HG03442 (cell line): Measurements from ENCODE around the gene TUBB6.

Experiments
- ATAC-seq: cut with Tn5 transposase; IDR thresholded peaks from one replicate; pipeline ENCODE4 v1.9.1; 2021; ENCODE audit warnings: mild to moderate bottlenecking, moderate library complexity; ENCODE audit not compliant: unreplicated experiment

Gene TUBB6

DNA sequence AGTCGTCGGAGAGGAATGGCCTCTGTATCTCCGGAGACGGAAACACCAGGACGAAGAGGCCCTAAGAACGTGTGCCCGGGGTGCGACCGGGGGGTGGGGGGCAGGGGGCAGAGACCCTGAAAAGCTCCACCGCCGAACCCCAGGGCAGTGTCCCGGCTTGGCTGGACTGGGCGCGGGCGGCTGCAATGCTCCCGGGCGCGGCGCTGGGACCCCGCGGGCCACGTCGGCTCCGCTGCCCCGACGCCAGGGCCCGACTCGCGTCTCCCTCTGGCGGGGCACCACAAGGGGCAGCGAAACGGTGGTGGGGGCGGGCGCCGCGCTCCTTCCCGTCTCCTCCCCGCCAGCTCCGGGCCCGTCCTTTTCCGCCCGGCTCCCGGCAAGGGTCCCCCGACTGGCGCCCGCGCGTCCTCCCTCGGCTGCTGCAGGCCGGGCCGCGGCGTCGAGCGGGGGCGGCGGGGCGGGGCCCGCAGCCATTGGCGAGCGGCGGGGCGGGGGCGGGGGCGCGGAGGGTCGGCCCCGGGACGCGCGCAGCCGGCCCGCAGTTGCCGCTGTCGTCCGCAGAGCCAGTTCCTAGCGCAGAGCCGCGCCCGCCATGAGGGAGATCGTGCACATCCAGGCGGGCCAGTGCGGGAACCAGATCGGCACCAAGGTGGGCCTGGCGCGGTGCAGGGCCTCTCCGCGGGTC, at the start of gene TUBB6:
TUBB6 (plus strand) TSS at position 541 of the 685 bp plus-strand sequence; CDS start at position 593, 52 bp downstream.
- ATAC-seq, result peak; percentile 53

DNA sequence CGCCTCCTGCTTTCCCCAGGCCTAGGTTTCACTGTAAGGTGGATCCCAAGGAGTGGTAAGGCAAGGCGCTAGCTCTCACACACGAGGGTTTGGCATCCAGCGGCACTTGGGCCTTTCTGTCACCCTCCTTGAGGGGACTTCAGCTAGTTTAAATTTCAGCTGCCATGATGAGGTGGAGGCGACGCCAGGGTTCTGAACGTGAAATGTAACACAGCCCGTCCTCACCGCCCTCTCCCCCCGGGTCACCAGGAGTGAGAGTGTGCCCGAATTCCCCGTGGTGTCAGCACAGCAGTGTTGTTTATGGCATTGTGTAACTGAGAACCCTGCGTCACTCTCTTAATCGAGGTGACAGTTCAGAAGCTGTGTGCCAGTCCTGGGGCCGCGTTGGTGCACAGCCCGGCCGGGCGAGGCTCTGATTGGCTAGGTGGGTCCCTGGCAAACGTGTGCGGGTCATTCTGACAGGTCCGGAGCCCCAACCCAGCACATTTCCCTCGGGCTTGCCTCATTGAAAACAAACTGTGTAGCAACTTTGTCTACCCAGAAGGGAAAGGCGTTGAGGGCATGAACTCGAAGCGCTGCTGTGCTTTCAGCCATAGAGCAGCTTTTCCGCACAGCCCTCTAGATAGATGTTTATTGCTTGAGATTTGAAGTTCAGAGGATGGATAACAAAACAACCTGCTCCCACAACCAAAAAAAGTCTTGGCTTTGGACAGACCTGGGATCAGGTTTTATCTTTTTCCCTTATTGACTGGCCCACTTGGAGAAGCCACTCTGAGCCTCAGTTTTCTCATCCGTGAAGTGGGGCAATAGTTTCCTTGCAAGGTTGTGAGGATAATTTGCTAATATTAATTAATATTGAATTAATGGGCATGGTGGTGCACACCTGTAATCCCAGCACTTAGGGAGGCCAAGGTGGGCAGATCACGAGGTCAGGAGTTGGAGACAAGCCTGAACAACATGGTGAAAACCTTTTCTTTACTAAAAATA, 49.0 kb upstream of the TUBB6 start:
- no peak for ATAC-seq

DNA sequence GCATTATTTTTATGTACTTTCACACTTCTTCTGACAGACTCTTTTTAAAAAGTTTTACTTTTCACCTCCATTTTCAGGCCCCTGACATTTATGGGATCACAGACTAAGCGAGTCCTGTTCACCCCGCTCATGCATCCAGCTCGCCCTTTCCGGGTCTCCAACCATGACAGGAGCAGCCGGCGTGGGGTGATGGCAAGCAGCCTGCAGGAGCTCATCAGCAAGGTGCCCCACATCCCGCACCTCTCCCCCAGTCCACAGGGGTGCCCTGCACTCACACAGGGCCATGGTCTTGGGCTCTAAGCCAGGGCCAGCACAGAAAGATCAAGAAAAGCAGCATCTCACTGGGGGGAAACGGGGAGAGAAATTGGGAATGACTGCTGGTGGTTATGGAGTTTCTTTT, 45.3 kb upstream of the TUBB6 start:
- no peak for ATAC-seq

DNA sequence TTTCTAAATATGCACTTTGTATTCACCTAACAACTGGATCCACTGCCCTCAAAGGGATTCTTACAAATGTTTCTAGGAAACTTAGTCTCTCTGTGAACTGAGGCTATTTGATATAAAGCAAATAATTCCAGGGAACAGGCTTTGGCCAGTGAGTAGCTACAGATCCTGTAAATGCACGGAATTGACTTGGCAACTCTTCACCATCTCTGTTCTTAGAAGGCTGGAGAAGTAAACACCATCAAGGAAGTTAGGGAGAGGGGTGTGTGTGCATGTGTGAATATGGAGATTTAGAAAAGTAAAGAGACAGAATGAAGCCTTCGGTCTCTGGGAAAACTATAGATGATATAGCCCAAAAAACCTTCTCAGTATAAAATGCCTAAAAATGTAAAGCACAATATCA, 43.2 kb upstream of the TUBB6 start:
- ATAC-seq, result no peak

DNA sequence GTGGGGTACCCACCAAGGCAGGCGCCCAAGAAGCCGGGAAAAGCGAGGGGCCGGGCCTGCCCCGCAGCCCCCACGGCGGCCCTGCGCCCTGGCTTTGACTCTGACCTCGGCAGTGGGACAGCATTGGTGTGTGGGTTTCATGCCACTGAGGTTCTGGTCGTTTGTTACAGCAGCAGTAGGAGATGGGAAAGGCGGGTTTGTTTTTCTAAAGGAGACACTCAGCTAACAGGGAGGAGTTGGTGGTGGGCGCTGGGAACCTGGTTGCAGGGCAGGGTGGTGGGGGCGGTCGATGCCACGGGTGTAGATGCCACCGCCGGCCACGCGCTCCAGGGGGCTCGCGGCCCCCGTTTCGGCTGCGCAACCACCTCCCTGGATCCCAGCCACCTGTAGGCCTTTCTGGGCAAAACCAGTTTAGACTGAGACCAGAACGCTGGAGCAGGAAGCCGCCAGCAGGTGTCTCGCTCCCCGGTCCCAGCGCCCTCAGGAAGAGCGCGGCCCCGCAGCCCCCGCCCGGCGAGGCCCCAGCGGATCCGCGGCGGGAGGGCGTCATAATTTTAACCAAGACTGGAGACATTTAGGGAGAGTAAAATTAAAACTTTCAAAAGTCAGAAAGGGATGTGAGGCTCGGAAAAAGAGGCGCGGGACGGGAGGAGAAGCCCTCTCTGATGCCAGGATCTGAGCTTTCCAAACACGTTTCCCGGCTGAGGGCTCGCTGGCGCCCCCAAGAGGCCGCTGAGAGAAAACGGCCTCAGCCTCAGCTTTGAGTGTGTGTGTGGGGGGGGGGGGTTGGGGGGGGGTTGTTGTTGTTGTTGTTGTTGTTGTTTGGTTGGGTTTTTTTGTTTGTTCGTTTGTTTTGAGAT, 36.4 kb upstream of the TUBB6 start:
- peak; percentile 78 for ATAC-seq

DNA sequence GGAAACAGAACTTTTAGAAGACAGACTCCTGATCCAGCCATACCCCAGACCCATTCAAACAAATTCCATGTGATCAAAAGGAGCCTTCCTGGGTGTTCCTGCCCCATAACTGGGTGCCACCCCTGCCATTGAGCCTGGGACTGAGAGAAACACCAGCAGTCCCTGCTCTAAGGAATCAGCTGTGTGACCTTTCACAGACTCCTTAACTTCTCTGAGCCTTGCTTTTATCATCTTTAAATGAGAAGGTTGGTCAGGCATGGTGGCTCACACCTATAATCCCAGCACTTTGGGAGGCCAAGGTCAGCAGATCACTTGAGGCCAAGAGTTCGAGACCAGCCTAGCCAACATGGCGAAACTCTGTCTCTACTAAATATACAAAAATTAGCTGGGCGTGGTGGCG, 33.2 kb upstream of the TUBB6 start:
- no peak for ATAC-seq

DNA sequence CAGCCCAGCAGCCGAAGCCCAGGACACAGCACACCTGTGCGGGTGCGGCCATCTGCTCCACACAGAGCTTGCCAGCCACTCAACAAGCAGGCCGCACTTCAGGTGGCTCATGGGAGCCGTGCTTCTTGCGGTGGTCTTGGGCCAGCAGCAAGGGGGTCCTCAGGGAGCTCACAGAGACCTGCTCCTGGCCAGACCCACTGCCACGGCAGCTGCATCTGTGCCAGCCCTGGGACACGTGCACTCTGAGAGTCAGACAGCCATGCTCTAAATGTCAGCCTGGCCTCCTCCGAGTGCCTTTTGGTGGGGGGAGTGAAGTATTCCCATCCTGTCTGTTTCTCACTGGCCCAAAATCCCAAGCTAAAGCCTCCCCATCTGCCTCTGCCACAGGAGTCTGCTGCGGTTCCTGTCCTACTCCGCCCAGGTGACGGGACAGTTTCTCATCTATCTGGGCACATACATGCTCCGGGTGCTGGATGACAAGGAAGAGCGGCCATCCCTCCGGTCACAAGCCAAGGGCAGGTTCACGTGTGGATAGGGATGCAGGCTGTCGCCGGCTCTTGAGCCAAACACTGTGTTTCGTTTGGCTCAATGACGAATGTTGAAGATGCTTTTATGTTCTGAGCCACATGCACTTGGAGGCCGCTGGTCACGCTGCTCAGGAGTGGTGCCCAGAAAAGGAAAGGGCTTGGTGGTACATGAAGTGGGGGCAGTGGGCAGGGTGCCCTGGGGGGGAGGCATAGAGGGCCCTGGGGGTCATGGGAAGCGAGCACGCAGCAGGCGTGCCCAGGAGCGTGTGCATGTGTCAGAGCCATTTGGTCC, 31.1 kb upstream of the TUBB6 start:
- ATAC-seq, result no peak

DNA sequence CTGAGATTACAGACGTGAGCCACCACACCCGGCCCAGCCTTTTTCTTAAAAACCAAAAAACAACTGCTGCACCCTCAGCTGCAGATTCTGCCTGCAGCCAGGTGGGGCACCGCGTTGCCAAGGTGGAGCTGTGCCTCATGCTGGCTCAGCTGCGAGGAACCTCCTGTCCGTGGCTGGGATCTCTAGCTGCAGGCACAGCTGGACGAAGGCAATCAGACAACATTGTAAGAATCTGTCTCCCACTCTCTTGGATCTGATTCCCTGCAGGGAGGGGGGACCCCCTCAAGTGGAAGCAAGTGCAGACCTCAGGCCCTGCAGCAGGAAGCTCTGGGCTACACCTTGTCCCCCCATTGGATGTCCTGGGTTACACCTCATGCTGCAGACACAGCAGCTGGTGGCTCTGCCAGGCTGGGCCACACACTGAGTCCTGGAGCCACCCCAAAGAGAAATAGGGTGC, 29.8 kb upstream of the TUBB6 start:
- no peak for ATAC-seq

DNA sequence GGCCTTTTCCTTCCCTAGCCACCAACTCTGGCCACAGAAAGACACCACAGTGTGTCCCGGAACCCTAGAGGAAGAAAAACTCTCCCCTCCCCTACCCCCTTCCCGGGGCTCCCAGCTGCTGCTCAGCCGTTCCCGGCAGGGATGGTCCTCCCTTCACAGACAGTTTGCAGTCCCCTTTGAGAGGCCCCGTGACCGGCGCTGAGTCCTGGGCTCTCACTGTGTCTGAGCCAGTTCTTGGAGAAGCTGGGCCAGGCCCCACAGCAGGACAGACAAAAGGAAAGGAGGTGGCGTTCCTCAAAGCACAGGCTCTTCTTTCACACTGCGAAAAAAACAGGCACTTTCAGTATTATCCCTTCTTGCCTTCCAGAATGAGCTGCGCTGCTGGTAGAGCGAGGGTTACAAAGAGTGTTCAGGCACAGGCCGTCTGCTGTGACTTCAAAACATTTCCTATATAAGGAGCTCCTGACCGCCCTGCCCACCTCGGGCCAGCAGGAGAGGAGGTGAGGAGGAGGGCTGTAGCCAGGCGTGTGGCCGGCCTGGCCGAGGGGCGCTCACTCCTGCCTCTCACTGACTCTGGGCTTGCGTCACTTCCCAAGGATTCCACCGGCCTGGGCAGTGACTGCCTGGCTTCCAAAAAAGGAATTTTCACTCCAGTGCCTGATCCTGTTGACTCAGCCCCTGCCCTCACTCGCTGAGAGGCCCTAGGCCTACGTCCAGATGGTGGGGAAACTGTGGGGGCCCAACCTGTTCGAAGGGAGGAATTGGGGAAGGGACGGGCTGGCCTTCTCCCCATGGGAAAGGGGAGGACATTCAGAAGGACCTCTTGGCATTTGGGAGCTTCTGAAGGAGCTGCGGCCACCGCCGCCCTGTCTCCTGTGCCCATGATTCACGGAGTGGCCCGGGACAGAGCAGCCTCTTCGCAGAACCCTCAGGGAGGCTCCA, 29.0 kb upstream of the TUBB6 start:
- no peak for ATAC-seq

DNA sequence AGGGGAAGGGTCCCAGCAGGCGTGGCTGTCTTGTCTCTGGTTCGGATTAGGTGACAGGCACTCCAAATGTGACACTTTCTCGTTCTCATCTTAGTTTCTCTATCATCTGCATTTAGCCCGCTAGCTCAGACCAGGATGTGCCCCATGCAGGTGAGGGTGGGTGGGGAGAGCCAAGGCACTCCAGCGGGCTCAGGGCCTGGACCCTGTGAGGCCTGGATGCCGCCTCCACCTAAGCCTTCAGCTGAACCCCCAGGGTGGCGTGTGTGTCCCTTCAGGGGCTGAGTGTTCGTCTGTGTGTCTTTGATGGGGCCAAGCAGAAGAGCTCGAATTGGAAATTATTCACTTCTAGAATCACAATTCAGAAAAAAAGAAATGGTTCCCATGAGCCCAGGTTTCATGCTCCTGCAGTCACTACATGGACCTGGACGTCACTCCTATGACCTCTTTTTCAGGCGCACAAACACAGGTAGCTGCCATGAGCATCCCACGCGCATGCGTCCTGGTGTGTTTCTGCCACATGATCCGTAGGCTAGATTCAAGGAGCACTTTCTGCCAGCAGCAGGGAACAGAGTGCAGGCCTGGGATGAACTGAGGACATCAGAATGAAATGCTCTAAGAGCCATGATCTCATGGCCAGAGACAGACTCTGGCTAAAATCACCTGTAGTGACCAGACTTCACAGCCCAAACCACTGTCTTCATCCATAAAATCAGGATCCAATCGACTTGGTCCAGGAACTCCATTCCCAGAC, 28.1 kb upstream of the TUBB6 start:
- ATAC-seq, result no peak

DNA sequence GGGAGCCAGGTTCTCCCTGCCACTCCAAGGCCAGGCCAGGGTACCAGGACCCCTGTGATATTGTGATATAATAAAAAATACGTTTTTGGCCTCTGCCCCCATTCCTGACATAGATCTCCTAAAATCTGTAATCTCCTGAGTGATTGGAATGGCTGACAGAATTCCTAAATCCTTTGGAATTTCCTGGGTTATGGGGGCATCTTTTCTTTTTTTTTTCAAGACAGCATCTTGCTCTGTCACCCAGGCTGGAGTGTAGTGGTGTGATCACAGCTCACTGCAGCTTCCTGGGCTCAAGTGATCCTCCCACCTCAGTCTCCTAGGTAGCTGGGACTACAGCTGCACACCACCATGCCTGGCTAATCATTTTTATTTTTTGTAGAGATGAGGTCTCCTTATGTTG, 26.2 kb upstream of the TUBB6 start:
- no peak for ATAC-seq

DNA sequence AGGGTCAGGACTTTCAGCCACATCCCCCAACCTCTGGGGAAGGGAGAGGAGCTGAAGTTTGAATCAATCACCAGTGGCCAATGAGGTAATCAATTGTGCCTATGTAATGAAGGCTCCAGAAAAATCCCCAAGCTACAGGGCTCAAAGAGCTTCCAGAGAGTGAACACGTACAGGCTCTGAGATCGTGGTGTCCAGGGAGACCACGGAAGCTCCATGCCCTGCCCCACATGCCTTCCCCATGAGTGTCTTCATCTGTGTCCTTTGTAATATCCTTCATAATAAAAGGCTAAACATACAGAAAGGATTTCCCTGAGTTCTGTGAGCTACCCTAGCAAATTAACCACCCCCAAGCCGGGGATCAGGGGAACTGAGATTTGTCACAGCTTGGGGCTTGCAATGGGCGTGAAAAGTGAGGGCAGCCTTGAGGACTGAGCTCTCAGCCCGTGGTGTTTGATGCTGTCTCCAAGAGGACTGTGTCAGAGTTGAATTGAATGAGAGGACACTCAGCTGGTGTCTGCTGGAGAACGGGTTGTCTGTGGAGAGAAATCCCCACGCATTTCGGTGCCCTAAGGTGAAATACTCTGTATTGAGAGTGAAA, 25.5 kb upstream of the TUBB6 start:
- no peak for ATAC-seq

DNA sequence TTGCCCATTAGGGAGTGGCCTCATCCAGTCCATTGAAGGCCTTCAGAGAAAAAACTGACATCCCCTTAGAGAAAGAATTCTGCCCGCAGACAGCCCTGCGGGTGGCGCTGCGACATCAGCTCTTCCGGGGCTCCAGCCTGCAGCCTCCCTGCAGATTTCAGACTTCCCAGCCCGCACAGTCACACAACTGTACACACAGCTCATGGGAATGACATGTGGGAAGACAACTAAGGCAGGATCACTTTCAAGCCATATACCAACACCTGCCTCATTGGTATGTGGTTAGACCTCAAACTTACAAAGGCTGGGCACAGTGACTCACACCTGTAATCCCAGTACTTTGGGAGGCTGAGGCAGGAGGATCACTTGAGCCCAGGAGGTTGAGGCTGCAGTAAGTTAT, 24.8 kb upstream of the TUBB6 start:
- ATAC-seq, result no peak

DNA sequence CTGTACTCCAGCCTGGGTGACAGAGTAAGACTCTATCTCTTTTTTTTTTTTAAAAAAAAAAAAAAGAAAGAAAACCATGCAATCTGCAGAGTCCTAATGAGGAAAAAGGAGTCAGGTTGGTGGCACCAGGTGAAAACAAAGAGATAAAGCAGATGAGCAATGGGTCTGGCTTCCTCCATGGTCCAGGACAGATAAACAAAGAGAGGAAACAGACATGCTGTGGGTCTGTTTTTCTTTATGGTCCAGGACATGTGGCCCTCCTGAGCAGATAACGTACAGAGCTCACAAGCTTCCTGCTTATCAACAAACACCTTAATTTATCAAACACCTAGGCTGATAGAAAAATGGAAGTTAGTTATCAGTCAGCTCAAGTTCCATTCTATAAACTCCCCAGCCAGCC, 24.4 kb upstream of the TUBB6 start:
- ATAC-seq, result no peak

DNA sequence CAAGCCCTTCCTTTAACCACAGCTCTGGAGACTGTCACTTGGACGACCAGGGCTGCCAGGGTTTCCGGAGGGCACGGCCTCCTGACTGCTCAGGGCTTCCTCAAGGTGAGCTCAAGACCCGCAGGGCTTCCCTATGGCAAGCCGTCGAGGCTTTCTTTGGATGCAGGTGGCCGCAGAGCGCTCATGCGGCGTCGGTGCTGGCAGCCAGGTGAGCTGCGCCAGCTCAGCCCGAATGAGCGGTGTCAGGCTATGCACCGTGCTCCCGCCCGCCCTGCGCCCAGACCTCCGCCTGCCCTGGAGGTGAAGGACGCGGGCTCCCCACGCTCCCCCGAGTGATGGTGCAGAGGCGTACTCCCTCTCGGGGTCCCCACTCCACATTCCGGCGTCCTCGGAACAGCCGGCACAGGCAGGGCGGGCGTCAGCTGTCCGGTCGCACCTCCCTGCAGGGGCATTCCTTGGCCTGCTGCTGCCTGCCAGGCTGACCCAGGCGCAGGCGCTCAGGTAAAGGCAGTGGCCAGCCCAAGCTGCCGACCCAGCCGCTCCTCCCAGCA, 20.8 kb upstream of the TUBB6 start:
- ATAC-seq, result no peak

DNA sequence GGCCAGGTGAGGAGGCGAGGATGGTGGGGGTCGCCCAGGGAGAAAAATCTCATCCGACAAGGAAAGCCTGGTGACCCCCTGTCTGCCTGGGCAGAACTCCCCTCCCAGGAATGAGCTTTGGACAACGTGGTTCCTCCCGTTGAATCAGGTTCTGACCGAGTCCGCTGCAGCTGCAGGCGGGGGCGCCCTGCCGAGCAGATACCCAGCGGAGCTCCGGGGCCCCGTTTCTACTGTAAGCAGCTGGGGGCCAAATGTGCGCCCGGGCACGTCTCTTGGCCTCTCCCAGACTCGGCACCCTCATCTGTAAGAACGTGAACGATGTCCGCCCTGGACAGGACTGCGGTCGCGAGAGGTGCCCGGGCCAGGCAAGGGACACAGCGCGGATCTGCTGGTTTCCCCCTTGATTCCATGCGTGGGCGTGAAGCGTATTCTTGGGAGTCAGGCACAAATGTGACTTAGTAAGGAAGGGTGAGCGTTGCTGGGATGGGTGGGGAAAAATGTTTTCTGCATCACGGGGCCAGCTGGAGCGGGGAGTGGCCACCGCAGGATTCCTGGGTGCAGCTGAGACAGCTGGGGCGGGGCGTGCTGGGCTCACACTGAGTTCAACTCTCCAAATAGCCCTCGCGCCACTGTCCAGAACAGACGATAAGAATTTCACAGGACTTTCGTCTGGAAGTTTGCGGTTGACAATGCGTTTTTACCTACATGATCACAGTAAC, 20.2 kb upstream of the TUBB6 start:
- no peak for ATAC-seq

DNA sequence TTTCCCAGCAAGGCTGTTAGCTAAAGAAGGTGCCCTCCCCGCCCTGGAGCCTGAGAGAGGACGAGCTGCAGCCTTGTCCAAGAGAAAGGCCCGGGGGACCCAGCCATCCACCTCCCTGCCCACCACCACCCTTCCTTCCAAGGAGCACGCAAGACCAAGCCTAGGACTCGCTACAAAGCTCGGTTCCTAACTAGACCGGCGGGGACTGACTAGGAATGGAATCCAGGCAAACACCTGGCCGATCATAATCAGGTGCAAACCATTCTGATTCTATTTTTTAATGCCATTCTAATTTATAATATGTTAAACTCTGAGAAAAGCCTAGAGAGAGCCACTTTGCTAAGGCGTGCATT, 19.7 kb upstream of the TUBB6 start:
- no peak for ATAC-seq
